Mucosa of rectum (tissue), 2 donors: ENCODE measurements around the gene GET3.

Experiments
- H3K27ac ChIP-seq, 2 donors: one replicate each; pipeline ENCODE4 v1.7.0; 2013; ENCODE audit warnings: inconsistent platforms in 2 of 2, low read depth in 2 of 2, low read length in 2 of 2
- H3K27me3 ChIP-seq, 2 donors: one replicate each; pipeline ENCODE4 v1.7.0; 2013; ENCODE audit warnings: low read length in 2 of 2; ENCODE audit not compliant: control insufficient read depth in 2 of 2, insufficient read depth in 2 of 2
- H3K36me3 ChIP-seq, 2 donors: one replicate each; pipeline ENCODE4 v1.7.0; 2013; ENCODE audit warnings: low read length in 2 of 2; ENCODE audit not compliant: control insufficient read depth in 2 of 2, insufficient read depth in 2 of 2
- H3K4me1 ChIP-seq, 2 donors: one replicate each; pipeline ENCODE4 v1.7.0; 2013; ENCODE audit warnings: low read length in 2 of 2, mild to moderate bottlenecking in 1 of 2; ENCODE audit not compliant: control insufficient read depth in 2 of 2, insufficient read depth in 2 of 2
- H3K4me3 ChIP-seq, 2 donors: one replicate each; pipeline ENCODE4 v1.7.0; 2013; ENCODE audit warnings: low read length in 2 of 2
- H3K9ac ChIP-seq, 2 donors: one replicate each; pipeline ENCODE4 v1.7.0; 2013; ENCODE audit warnings: low read length in 2 of 2, low read depth in 1 of 2, mild to moderate bottlenecking in 1 of 2
- H3K9me3 ChIP-seq, 2 donors: one replicate each; pipeline ENCODE4 v1.7.0; 2013; ENCODE audit warnings: low read length in 2 of 2; ENCODE audit not compliant: control insufficient read depth in 2 of 2
- donor health status: healthy.
- donor health status: Normal muscosa, but diverticular disease.

GET3 gene

DNA sequence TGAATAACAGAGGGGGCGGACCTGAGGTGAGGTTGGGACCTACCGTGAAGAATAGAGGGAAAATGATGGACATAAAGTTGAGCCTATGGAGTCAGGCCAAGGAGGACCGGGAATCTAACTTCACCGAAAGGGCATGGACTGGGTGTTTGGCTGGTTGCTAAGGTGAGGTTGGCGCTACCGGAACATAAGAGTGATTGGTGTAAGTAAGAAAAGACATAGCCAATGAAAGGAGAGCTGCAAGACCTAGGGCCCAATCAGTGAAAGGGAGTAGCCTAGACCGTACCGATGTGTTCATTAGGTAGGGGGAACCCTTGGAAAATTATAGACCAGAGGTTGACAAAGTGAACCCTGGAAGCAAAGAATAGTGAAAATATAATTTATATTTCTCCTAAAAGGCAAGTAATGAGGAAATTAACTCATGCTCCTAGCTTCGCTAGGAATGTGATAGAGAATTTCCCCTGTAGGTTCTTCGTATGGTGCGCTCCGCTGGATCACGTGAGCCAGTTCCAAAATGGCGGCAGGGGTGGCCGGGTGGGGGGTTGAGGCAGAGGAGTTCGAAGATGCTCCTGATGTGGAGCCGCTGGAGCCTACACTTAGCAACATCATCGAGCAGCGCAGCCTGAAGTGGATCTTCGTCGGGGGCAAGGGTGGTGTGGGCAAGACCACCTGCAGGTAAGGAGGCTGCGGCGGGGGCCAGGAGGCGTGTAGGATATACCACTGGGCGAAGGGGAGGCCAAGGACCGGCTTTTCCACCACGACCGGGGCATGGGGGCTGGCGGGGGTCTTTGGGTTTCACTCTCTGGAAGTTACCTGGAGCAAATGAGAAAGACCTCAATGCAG lies at the start of gene GET3:
Gene GET3, plus strand, starts transcription at position 503 of the 840 bp plus-strand sequence. Its CDS starts 9 bp downstream, at position 512.
- Histone ChIP-seq H3K9me3 (no peaks in the 10 kb centered on the region), H3K9ac (peak within 1 kb of the TSS; percentile 73 to 85), H3K27ac (peak within 1 kb of the TSS; percentile 68 to 79), H3K27me3 (no peaks in the 10 kb centered on the region), H3K36me3 (peaks cover 0 to 7% of the 10 kb centered on the region in 2 donors), H3K4me1 (peaks cover 26% of the 10 kb centered on the region in 2 donors), H3K4me3 (peak within 1 kb of the TSS; percentile 93 to 99)

- Histone ChIP-seq H3K4me3 (no peak overlapping the region), H3K9ac (no peak overlapping the region), H3K27me3 (no peaks in the 10 kb centered on the region), H3K9me3 (no peaks in the 10 kb centered on the region), H3K36me3 (no peaks in the 10 kb centered on the region), H3K4me1 (no peaks in the 10 kb centered on the region), H3K27ac (no peak overlapping the region)
Observed at GRCh38 chr19:12689012-12689411, 48.3 kb upstream of the GET3 start.

DNA sequence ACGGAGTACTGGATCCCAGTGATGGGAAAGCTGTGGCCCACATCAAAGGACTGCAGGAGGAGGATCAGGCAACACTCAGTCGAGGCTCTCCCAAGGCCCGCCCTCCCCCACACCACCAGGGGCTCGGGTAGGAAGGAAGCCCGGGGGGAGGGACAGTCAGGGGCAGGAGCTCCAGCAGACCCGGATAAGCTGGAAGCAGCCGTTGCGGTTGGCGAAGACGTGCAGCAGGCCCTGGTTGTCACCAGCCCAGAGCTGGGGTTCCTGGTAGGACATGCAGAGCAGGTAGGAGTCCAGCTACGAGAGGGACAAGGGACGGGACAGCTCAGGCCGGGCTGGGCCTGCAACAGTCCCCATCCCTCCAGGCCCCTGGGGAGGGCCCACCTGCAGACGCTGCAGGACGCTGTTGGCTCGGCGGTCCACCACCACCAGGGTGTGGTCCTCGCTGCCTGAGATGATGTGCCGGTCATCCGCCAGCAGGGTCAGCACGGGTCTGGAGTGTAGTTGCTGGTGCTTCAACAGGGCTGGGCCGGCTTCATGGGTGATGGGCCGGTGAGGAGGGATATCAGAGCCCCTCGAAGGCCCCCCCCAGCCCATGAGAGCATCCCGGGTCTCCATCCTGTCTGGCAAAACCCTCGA lies 47.6 kb upstream of the GET3 start:
- no peaks in the 10 kb centered on the region for H3K4me1 ChIP-seq
- no peak overlapping the region for H3K27ac ChIP-seq
- no peaks in the 10 kb centered on the region for H3K27me3 ChIP-seq
- no peaks in the 10 kb centered on the region for H3K36me3 ChIP-seq
- H3K4me3 ChIP-seq, result no peak overlapping the region
- H3K9me3 ChIP-seq, result no peaks in the 10 kb centered on the region
- no peak overlapping the region for H3K9ac ChIP-seq

DNA sequence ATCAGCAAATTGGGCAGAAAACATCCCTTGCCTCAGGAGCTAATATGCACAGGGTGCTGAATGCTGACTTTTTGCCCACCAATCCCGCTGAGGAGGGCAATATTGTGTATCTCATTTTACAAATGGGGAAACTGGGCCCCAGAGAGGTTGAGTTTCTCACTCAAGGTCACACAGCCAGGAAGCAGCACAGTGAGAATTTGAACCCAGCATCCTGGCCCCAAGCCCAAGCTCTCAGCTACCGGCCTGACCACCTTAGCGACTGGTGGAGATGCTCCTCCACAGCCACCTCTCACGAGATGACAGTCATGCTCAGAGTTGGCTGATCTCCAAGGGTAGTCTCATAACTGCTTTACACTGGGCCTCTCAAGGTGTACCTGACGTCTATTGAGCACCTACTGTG lies 44.3 kb upstream of the GET3 start:
- no peak overlapping the region for H3K27ac ChIP-seq
- H3K4me1 ChIP-seq, result peaks cover 10 to 13% of the 10 kb centered on the region in 2 donors
- H3K9me3 ChIP-seq, result no peaks in the 10 kb centered on the region
- no peaks in the 10 kb centered on the region for H3K27me3 ChIP-seq
- no peak overlapping the region for H3K4me3 ChIP-seq
- no peak overlapping the region for H3K9ac ChIP-seq
- peaks cover 0 to under 1% of the 10 kb centered on the region in 2 donors for H3K36me3 ChIP-seq

GRCh38 chr19:12694641-12695040 lies 42.7 kb upstream of the GET3 start:
- Histone ChIP-seq H3K9me3 (no peaks in the 10 kb centered on the region), H3K36me3 (peaks cover 0 to 6% of the 10 kb centered on the region in 2 donors), H3K9ac (no peak overlapping the region), H3K27ac (no peak overlapping the region), H3K27me3 (no peaks in the 10 kb centered on the region), H3K4me1 (peaks cover 10 to 13% of the 10 kb centered on the region in 2 donors), H3K4me3 (no peak overlapping the region)

DNA sequence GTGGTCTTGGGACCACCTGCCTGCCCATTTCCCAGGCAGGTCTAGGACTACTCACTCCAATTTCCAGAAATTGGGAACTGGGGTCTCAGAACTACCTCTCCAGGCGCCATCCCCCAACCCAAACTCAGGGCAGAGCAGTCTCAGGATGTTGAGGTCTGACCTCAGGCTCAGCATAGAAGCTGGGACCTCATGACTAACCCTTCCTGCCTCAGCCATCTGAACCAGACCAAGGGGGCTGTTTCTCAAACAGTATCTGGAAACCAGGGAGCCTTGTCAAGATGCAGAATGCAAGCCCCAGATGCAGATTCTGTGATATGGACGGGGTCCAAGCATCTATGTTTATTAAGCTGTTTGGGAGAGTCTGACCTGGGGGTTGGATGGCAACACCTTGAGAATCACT lies 42.2 kb upstream of the GET3 start:
- Histone ChIP-seq H3K4me3 (peak overlapping the region in 1 of 2 donors; percentile 82), H3K36me3 (peaks cover 0 to 7% of the 10 kb centered on the region in 2 donors), H3K27me3 (no peaks in the 10 kb centered on the region), H3K4me1 (peaks cover 10 to 13% of the 10 kb centered on the region in 2 donors), H3K9ac (no peak overlapping the region), H3K27ac (no peak overlapping the region), H3K9me3 (no peaks in the 10 kb centered on the region)

- Histone ChIP-seq H3K9ac (peak overlapping the region in 1 of 2 donors; percentile 38), H3K4me3 (peak overlapping the region; percentile 82 to 95), H3K27ac (no peak overlapping the region), H3K4me1 (peaks cover 10 to 13% of the 10 kb centered on the region in 2 donors), H3K36me3 (peaks cover 0 to 9% of the 10 kb centered on the region in 2 donors), H3K27me3 (no peaks in the 10 kb centered on the region), H3K9me3 (no peaks in the 10 kb centered on the region)
Observed at GRCh38 chr19:12695514-12695913, 41.8 kb upstream of the GET3 start.

GRCh38 chr19:12695997-12696365 lies 41.3 kb upstream of the GET3 start:
- Histone ChIP-seq H3K4me3 (peak overlapping the region; percentile 82 to 95), H3K4me1 (peaks cover 10 to 13% of the 10 kb centered on the region in 2 donors), H3K36me3 (peaks cover 3 to 13% of the 10 kb centered on the region in 2 donors), H3K9ac (peak overlapping the region; percentile 53 to 79), H3K9me3 (no peaks in the 10 kb centered on the region), H3K27me3 (no peaks in the 10 kb centered on the region), H3K27ac (no peak overlapping the region)

- H3K4me1 ChIP-seq, result peaks cover 10 to 13% of the 10 kb centered on the region in 2 donors
- H3K4me3 ChIP-seq, result peak within 1 kb of the TSS; percentile 82 to 95
- peak within 1 kb of the TSS; percentile 53 to 79 for H3K9ac ChIP-seq
- H3K36me3 ChIP-seq, result peaks cover 9 to 20% of the 10 kb centered on the region in 2 donors
- H3K9me3 ChIP-seq, result no peaks in the 10 kb centered on the region
- H3K27ac ChIP-seq, result peak within 1 kb of the TSS; percentile 81 to 82
- no peaks in the 10 kb centered on the region for H3K27me3 ChIP-seq
Observed at GRCh38 chr19:12696366-12697335, 40.6 kb upstream of the GET3 start, which contains the start of gene FBXW9. TSS of gene FBXW9 (minus strand) at chr19:12696631. CDS start at chr19:12696581, 50 bp downstream.
